PC-9 (cell line): ENCODE measurements around the gene ARHGAP5.

ENCODE experiments used
- CTCF ChIP-seq: fragments of 200-600 bp; sonication (generic); conservative IDR thresholded peaks from 2 replicates; pipeline ENCODE4 v1.6.1; 2017; ENCODE audit warnings: mixed run types, antibody characterized with exemption, mild to moderate bottlenecking, moderate library complexity
- EZH2 ChIP-seq: fragments of 200-600 bp; sonication (generic); IDR thresholded peaks from 2 replicates; pipeline ENCODE4 v1.8.0; 2017; ENCODE audit warnings: antibody characterized with exemption, low read depth

- TF ChIP-seq CTCF (no peak), EZH2 (no peak)
Observed at GRCh38 chr14:32169191-32169590, 92.1 kb downstream of the ARHGAP5 start.
